ENCODE data around the gene IPCEF1. TPM values are rescaled to one million over a fixed set of nuclear protein-coding genes. Genes with fewer than 3 reads are reported as not detected.

The IPCEF1 gene
- total and polyA plus RNA-seq, 9 donors, result 0.60 to 1.5 (median 0.75) TPM

- no peaks in the 10 kb centered on the region for H3K9me3 ChIP-seq (replicated peaks; ENCODE audit: control insufficient read depth, low read depth, low read length)
- 92% methylated on average over 2 of the region's 2 CpGs for WGBS (ENCODE audit: insufficient coverage)
- no peaks in the 10 kb centered on the region for H3K36me3 ChIP-seq (ENCODE audit: control insufficient read depth, insufficient read depth, low read length)
- H3K27ac ChIP-seq (ENCODE audit: low read length), result no peak overlapping the region
- DNase-seq, result no peak
- H3K4me1 ChIP-seq (ENCODE audit: control insufficient read depth, insufficient read depth, low read length), result no peaks in the 10 kb centered on the region
- H3K27me3 ChIP-seq (ENCODE audit: control insufficient read depth, insufficient read depth, low read length), result no peaks in the 10 kb centered on the region
- H3K4me3 ChIP-seq (ENCODE audit: low read length), result no peak overlapping the region
Observed at GRCh38 chr6:154122195-154122925, 234.2 kb downstream of the IPCEF1 start.

- Histone ChIP-seq H3K4me1 (ENCODE audit: control insufficient read depth, insufficient read depth, low read length) (no peaks in the 10 kb centered on the region), H3K9me3 (replicated peaks; ENCODE audit: control insufficient read depth, low read depth, low read length) (no peaks in the 10 kb centered on the region), H3K36me3 (ENCODE audit: control insufficient read depth, insufficient read depth, low read length) (no peaks in the 10 kb centered on the region), H3K27ac (ENCODE audit: low read length) (no peak overlapping the region), H3K27me3 (ENCODE audit: control insufficient read depth, insufficient read depth, low read length) (no peaks in the 10 kb centered on the region), H3K4me3 (ENCODE audit: low read length) (no peak overlapping the region)
- 61% methylated on average over 2 of the region's 4 CpGs for WGBS (ENCODE audit: insufficient coverage)
- DNase-seq, result no peak
Observed at GRCh38 chr6:154117485-154117884, 239.1 kb downstream of the IPCEF1 start.

- WGBS (ENCODE audit: insufficient coverage), result 88% methylated on average over 2 of the region's 3 CpGs
Observed at GRCh38 chr6:154113392-154113791, 243.2 kb downstream of the IPCEF1 start.

GRCh38 chr6:154112181-154112809, 244.3 kb downstream of the IPCEF1 start:
- Histone ChIP-seq H3K4me1 (ENCODE audit: control insufficient read depth, insufficient read depth, low read length) (no peaks in the 10 kb centered on the region), H3K4me3 (ENCODE audit: low read length) (no peak overlapping the region), H3K27ac (ENCODE audit: low read length) (no peak overlapping the region), H3K9me3 (replicated peaks; ENCODE audit: control insufficient read depth, low read depth, low read length) (no peaks in the 10 kb centered on the region), H3K27me3 (ENCODE audit: control insufficient read depth, insufficient read depth, low read length) (no peaks in the 10 kb centered on the region), H3K36me3 (ENCODE audit: control insufficient read depth, insufficient read depth, low read length) (no peaks in the 10 kb centered on the region)
- no CpG with 5 or more reads among the region's 2 CpGs for WGBS (ENCODE audit: insufficient coverage)
- DNase-seq, result no peak

More at GRCh38 chr6:154113392-154113791, 243.2 kb downstream of the IPCEF1 start:
- no peak overlapping the region for H3K27ac ChIP-seq (ENCODE audit: low read length)
- DNase-seq, result no peak
- H3K36me3 ChIP-seq (ENCODE audit: control insufficient read depth, insufficient read depth, low read length), result no peaks in the 10 kb centered on the region
- no peaks in the 10 kb centered on the region for H3K27me3 ChIP-seq (ENCODE audit: control insufficient read depth, insufficient read depth, low read length)
- no peak overlapping the region for H3K4me3 ChIP-seq (ENCODE audit: low read length)
- H3K9me3 ChIP-seq (replicated peaks; ENCODE audit: control insufficient read depth, low read depth, low read length), result no peaks in the 10 kb centered on the region
- no peaks in the 10 kb centered on the region for H3K4me1 ChIP-seq (ENCODE audit: control insufficient read depth, insufficient read depth, low read length)

- no peaks in the 10 kb centered on the region for H3K4me1 ChIP-seq (ENCODE audit: control insufficient read depth, insufficient read depth, low read length)
- no CpG with 5 or more reads among the region's 1 CpG for WGBS (ENCODE audit: insufficient coverage)
Observed at GRCh38 chr6:154111025-154111424, 245.6 kb downstream of the IPCEF1 start.

GRCh38 chr6:154106251-154106650, 250.4 kb downstream of the IPCEF1 start:
- Histone ChIP-seq H3K27ac (ENCODE audit: low read length) (no peak overlapping the region), H3K27me3 (ENCODE audit: control insufficient read depth, insufficient read depth, low read length) (no peaks in the 10 kb centered on the region), H3K9me3 (replicated peaks; ENCODE audit: control insufficient read depth, low read depth, low read length) (no peaks in the 10 kb centered on the region), H3K36me3 (ENCODE audit: control insufficient read depth, insufficient read depth, low read length) (no peaks in the 10 kb centered on the region), H3K4me1 (ENCODE audit: control insufficient read depth, insufficient read depth, low read length) (no peaks in the 10 kb centered on the region), H3K4me3 (ENCODE audit: low read length) (no peak overlapping the region)
- DNase-seq, result no peak
- WGBS (ENCODE audit: insufficient coverage), result 100% methylated on average over 1 of the region's 2 CpGs

More at GRCh38 chr6:154111025-154111424, 245.6 kb downstream of the IPCEF1 start:
- no peaks in the 10 kb centered on the region for H3K9me3 ChIP-seq (replicated peaks; ENCODE audit: control insufficient read depth, low read depth, low read length)
- H3K27ac ChIP-seq (ENCODE audit: low read length), result no peak overlapping the region
- DNase-seq, result no peak
- no peaks in the 10 kb centered on the region for H3K36me3 ChIP-seq (ENCODE audit: control insufficient read depth, insufficient read depth, low read length)
- H3K4me3 ChIP-seq (ENCODE audit: low read length), result no peak overlapping the region
- H3K27me3 ChIP-seq (ENCODE audit: control insufficient read depth, insufficient read depth, low read length), result no peaks in the 10 kb centered on the region

Other genes with a start within 250 kb of the IPCEF1 start
- gene CNKSR3, start 153.9 kb upstream of the IPCEF1 start, total RNA-seq, result 14.0 TPM
- gene CNKSR3, start 153.9 kb upstream of the IPCEF1 start, polyA plus RNA-seq (ENCODE audit: insufficient read depth in 1 of 8, insufficient read length in 8 of 8, low replicate concordance in 1 of 8), result 10 to 100 TPM; 11.6 to 22.1 (median 15.0) TPM